GM18907 (cell line): Measurements from ENCODE around the gene WDR20.
"Not testable (repeated sequence)": the region's sequence is repeated elsewhere in the genome, so short reads cannot be mapped to it uniquely, and the experiment has no call there.

Source experiments
- ATAC-seq: cut with Tn5 transposase; IDR thresholded peaks from one replicate; pipeline ENCODE4 v1.9.1; 2021; ENCODE audit warnings: mild to moderate bottlenecking, moderate library complexity; ENCODE audit not compliant: unreplicated experiment

The WDR20 gene

GRCh38 chr14:102164965-102165364 lies 25.3 kb downstream of the WDR20 start:
- no peak for ATAC-seq

- ATAC-seq, result no peak
Measured at GRCh38 chr14:102170061-102170460, 30.4 kb downstream of the WDR20 start.

GRCh38 chr14:102171173-102172020 lies 31.7 kb downstream of the WDR20 start:
- no peak for ATAC-seq

- ATAC-seq, result not testable (repeated sequence)
Measured at GRCh38 chr14:102172021-102172272, 32.2 kb downstream of the WDR20 start.

- ATAC-seq, result not testable (repeated sequence)
Measured at GRCh38 chr14:102172721-102173120, 33.0 kb downstream of the WDR20 start.

GRCh38 chr14:102177161-102177560 lies 37.5 kb downstream of the WDR20 start:
- ATAC-seq, result no peak

- ATAC-seq, result no peak
Measured at GRCh38 chr14:102178806-102179205, 39.1 kb downstream of the WDR20 start.

GRCh38 chr14:102180248-102180998 lies 40.7 kb downstream of the WDR20 start:
- no peak for ATAC-seq

GRCh38 chr14:102181187-102181586 lies 41.5 kb downstream of the WDR20 start:
- ATAC-seq, result no peak

GRCh38 chr14:102182190-102182589 lies 42.5 kb downstream of the WDR20 start:
- no peak for ATAC-seq

GRCh38 chr14:102182936-102183619 lies 43.4 kb downstream of the WDR20 start:
- no peak for ATAC-seq

GRCh38 chr14:102183886-102184285 lies 44.2 kb downstream of the WDR20 start:
- no peak for ATAC-seq

GRCh38 chr14:102184316-102185035 lies 44.8 kb downstream of the WDR20 start:
- no peak for ATAC-seq

GRCh38 chr14:102185360-102185759 lies 45.7 kb downstream of the WDR20 start:
- ATAC-seq, result no peak

- no peak for ATAC-seq
Measured at GRCh38 chr14:102187044-102187443, 47.3 kb downstream of the WDR20 start.

- ATAC-seq, result no peak
Measured at GRCh38 chr14:102187568-102188001, 47.9 kb downstream of the WDR20 start.

- ATAC-seq, result no peak
Measured at GRCh38 chr14:102188187-102188586, 48.5 kb downstream of the WDR20 start.

GRCh38 chr14:102189874-102190273 lies 50.2 kb downstream of the WDR20 start:
- ATAC-seq, result no peak

GRCh38 chr14:102192840-102193502 lies 53.3 kb downstream of the WDR20 start:
- ATAC-seq, result no peak

- ATAC-seq, result no peak
Measured at GRCh38 chr14:102194856-102195255, 55.2 kb downstream of the WDR20 start.

GRCh38 chr14:102195446-102195845 lies 55.7 kb downstream of the WDR20 start:
- no peak for ATAC-seq
